ENCODE results near the gene TRIM44.

DNA sequence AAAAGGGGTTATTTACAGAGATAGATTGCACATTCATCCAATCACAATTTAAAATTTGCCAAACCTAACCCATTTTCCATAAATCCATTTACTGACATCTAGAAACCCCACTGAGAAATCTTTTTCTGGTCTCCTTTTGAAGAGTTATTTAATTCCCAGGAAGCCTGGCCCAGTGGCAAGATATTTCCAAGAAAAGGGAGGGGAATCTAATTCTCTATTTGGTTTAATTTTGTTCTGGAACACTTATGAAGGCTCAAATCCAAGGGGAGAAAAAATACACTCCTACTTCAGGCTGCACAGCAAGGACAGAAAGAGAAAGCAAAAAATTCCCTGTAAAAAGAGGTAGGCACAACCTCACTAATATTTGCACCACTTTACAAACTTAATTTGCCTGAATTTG is 193.1 kb downstream of the TRIM44 start:
- TF ChIP-seq POLR2A (IDR thresholded peaks at IDR 0.05; ENCODE audit: extremely low read depth, insufficient read length) (no peak), MYC (IDR thresholded peaks at IDR 0.05; ENCODE audit: low read depth, low read length) (no peak)
- TF ChIP-seq, protein P1, sequence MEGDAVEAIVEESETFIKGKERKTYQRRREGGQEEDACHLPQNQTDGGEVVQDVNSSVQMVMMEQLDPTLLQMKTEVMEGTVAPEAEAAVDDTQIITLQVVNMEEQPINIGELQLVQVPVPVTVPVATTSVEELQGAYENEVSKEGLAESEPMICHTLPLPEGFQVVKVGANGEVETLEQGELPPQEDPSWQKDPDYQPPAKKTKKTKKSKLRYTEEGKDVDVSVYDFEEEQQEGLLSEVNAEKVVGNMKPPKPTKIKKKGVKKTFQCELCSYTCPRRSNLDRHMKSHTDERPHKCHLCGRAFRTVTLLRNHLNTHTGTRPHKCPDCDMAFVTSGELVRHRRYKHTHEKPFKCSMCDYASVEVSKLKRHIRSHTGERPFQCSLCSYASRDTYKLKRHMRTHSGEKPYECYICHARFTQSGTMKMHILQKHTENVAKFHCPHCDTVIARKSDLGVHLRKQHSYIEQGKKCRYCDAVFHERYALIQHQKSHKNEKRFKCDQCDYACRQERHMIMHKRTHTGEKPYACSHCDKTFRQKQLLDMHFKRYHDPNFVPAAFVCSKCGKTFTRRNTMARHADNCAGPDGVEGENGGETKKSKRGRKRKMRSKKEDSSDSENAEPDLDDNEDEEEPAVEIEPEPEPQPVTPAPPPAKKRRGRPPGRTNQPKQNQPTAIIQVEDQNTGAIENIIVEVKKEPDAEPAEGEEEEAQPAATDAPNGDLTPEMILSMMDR (IDR thresholded peaks at IDR 0.05; ENCODE audit: low read depth, low read length) = no peak
- TF ChIP-seq, protein P2, sequence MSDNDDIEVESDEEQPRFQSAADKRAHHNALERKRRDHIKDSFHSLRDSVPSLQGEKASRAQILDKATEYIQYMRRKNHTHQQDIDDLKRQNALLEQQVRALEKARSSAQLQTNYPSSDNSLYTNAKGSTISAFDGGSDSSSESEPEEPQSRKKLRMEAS (IDR thresholded peaks at IDR 0.05; ENCODE audit: low read depth, low read length) = no peak
